HCT116 (cell line): ENCODE measurements around the gene RPL18A. TPM values are rescaled to one million over a fixed set of nuclear protein-coding genes. Genes with fewer than 3 reads are reported as not detected.

Source experiments
- ATAC-seq: fragments of 200-7000 bp; cut with Tn5 transposase; 2 replicates; pipeline ENCODE4 v1.9.1; 2020; ENCODE audit warnings: mild to moderate bottlenecking, moderate library complexity
- BruUV-seq: library from RNA; stranded (reverse); fragments of 400-500 nt; replicated peaks from 2 replicates; lab custom pipeline; 2021; lab: Mats Ljungman, UMichigan
- CTCF ChIA-PET: fragments of 300-600 bp; sonication (Branson Sonifier 250); formaldehyde crosslinking; loops from one replicate; lab custom pipeline; 2021; ENCODE audit warnings: antibody characterized with exemption; lab: Charles Lee
- POLR2A ChIA-PET: fragments of 300-600, 350-600 bp; sonication (Branson Sonifier 250); formaldehyde crosslinking; loops from one replicate; lab custom pipeline; 2021; ENCODE audit warnings: antibody characterized with exemption; lab: Charles Lee
- RAD21 ChIA-PET, 2 experiments: fragments of 300-600 bp; sonication (Branson Sonifier 250); formaldehyde crosslinking; loops; one replicate each; lab custom pipeline; 2023; ENCODE audit warnings: low total read pairs in 2 of 2; ENCODE audit not compliant: uncharacterized antibody in 2 of 2, unreplicated experiment in 2 of 2, low non-redundant PET in 1 of 2; lab: Charles Lee
- DNase-seq: peaks from one replicate; pipeline ENCODE4 v3.0.0-alpha.2; 2010; ENCODE audit warnings: low read depth, low spot score
- H2AFZ ChIP-seq: fragments of 200-600 bp; shearing (Covaris generic), sonication (generic); 2 replicates; pipeline ENCODE4 v1.6.1; 2017; ENCODE audit warnings: low read depth, mixed run types, mixed read lengths, antibody characterized with exemption, low read length; ENCODE audit not compliant: poor library complexity, severe bottlenecking
- H3K27ac ChIP-seq: 2 replicates; pipeline ENCODE4 v1.5.1; 2012; ENCODE audit warnings: low read depth, low read length
- H3K27me3 ChIP-seq: fragments of 200-600 bp; sonication (generic); 2 replicates; pipeline ENCODE4 v1.6.1; 2016; ENCODE audit warnings: mixed run types, low read length, mixed read lengths; ENCODE audit not compliant: insufficient read depth
- H3K36me3 ChIP-seq, 2 experiments: fragments of 200-500 bp in 1 of 2; fragments of 200-600 bp in 1 of 2; sonication (Bioruptor generic) in 1 of 2; sonication (generic) in 1 of 2; 2 replicates each; pipeline versions ENCODE4 v1.5.1 to v1.6.1; 2014 to 2016; ENCODE audit warnings: low read length in 2 of 2, inconsistent platforms in 1 of 2, mixed read lengths in 1 of 2, mixed run types in 1 of 2; ENCODE audit not compliant: insufficient read depth in 2 of 2, control insufficient read depth in 1 of 2
- H3K4me1 ChIP-seq, 2 experiments: fragments of 200-600 bp in 1 of 2; sonication (generic) in 1 of 2; 2 replicates each; pipeline versions ENCODE4 v1.5.1 to v1.6.1; 2012 to 2017; ENCODE audit warnings: low read length in 2 of 2, inconsistent platforms in 1 of 2, mild to moderate bottlenecking in 1 of 2, mixed read lengths in 1 of 2, mixed run types in 1 of 2, moderate library complexity in 1 of 2; ENCODE audit not compliant: insufficient read depth in 2 of 2, control insufficient read depth in 1 of 2
- H3K4me2 ChIP-seq: fragments of 200-600 bp; sonication (generic); 2 replicates; pipeline ENCODE4 v1.6.1; 2017; ENCODE audit warnings: mixed run types, low read length, mixed read lengths
- H3K4me3 ChIP-seq, 2 experiments: fragments of 200-600 bp in 1 of 2; sonication (generic) in 1 of 2; replicated peaks in 1 of 2; 2 replicates each; pipeline ENCODE4 v1.5.1; 2011 to 2016; ENCODE audit warnings: low read length in 2 of 2, control low read depth in 1 of 2, low read depth in 1 of 2, mild to moderate bottlenecking in 1 of 2, mixed read lengths in 1 of 2, mixed run types in 1 of 2
- H3K79me2 ChIP-seq: fragments of 200-600 bp; sonication (generic); 2 replicates; pipeline ENCODE4 v1.6.1; 2017; ENCODE audit warnings: mild to moderate bottlenecking, mixed run types, low read length, moderate library complexity, mixed read lengths; ENCODE audit not compliant: insufficient read depth
- H3K9ac ChIP-seq: fragments of 200-600 bp; sonication (generic); 2 replicates; pipeline ENCODE4 v1.6.1; 2016; ENCODE audit warnings: low read length, mixed read lengths
- H3K9me2 ChIP-seq: fragments of 200-600 bp; sonication (generic), shearing (Covaris generic); 2 replicates; pipeline ENCODE4 v1.6.1; 2017; ENCODE audit warnings: mixed run types, mild to moderate bottlenecking, moderate library complexity; ENCODE audit not compliant: insufficient read depth
- H3K9me3 ChIP-seq, 2 experiments: fragments of 200-500 bp in 1 of 2; fragments of 200-600 bp in 1 of 2; sonication (Bioruptor generic) in 1 of 2; sonication (generic) in 1 of 2; 2 replicates each; pipeline ENCODE4 v1.6.1; 2014 to 2017; ENCODE audit warnings: low read length in 2 of 2, mixed read lengths in 2 of 2, inconsistent platforms in 1 of 2, low read depth in 1 of 2, mild to moderate bottlenecking in 1 of 2, mixed run types in 1 of 2, moderate library complexity in 1 of 2; ENCODE audit not compliant: control insufficient read depth in 1 of 2, insufficient read depth in 1 of 2
- H4K20me1 ChIP-seq: fragments of 200-600 bp; sonication (generic), shearing (Covaris generic); 2 replicates; pipeline ENCODE4 v1.6.1; 2017; ENCODE audit warnings: mixed run types, mild to moderate bottlenecking, moderate library complexity; ENCODE audit not compliant: insufficient read depth
- CEBPB ChIP-seq: IDR thresholded peaks from 2 replicates; pipeline ENCODE4 v1.6.1; 2012; ENCODE audit warnings: low read depth
- CTCF ChIP-seq, 3 experiments: fragments of 200-600 bp in 1 of 3; sonication (generic) in 1 of 3; IDR thresholded peaks in 2 of 3; conservative IDR thresholded peaks in 1 of 3; 2 replicates each; pipeline ENCODE4 v1.5.1; 2012 to 2017; ENCODE audit warnings: low read depth in 2 of 3, low read length in 2 of 3, antibody characterized with exemption in 1 of 3, borderline replicate concordance in 1 of 3, control low read depth in 1 of 3, mild to moderate bottlenecking in 1 of 3, mixed read lengths in 1 of 3, mixed run types in 1 of 3, moderate library complexity in 1 of 3; ENCODE audit not compliant: insufficient read depth in 1 of 3
- EZH2phosphoT487 ChIP-seq: fragments of 200-600 bp; IDR thresholded peaks from 2 replicates; pipeline ENCODE4 v1.6.1; 2018; ENCODE audit warnings: antibody characterized with exemption, borderline replicate concordance
- MAX ChIP-seq: IDR thresholded peaks from 2 replicates; pipeline ENCODE4 v1.6.1; 2012
- POLR2AphosphoS5 ChIP-seq: IDR thresholded peaks from 2 replicates; pipeline ENCODE4 v1.6.1; 2011; ENCODE audit warnings: mild to moderate bottlenecking, low read depth, low read length, moderate library complexity
- REST ChIP-seq: IDR thresholded peaks from 2 replicates; pipeline ENCODE4 v1.6.1; 2012; ENCODE audit warnings: low read depth
- ZBTB33 ChIP-seq: IDR thresholded peaks from 2 replicates; pipeline ENCODE4 v1.6.1; 2011; ENCODE audit warnings: mild to moderate bottlenecking, low read length, moderate library complexity; ENCODE audit not compliant: insufficient replicate concordance; ENCODE audit errors: extremely low read depth
- intact Hi-C: fragments of 100-400 bp; cut with micrococcal nuclease; formaldehyde crosslinking; loops from 2 replicates; pipeline ENCODE4 v1.10.0; 2022
- total RNA-seq: library from RNA; stranded (reverse); gene quantifications from one replicate; pipeline ENCODE4 v1.2.1, GENCODE V29; 2021; ENCODE audit not compliant: unreplicated experiment

RPL18A gene
- total RNA-seq, 1 experiment from 2014 or later: 3,525 TPM

- no peak overlapping the region for H3K4me3 ChIP-seq
- RAD21 ChIA-PET: no interaction called here
- no peak for ATAC-seq
- no peaks in the 10 kb centered on the region for H3K9me3 ChIP-seq
- peaks cover 12 to 33% of the 10 kb centered on the region in 2 experiments for H3K4me1 ChIP-seq
- no peaks in the 10 kb centered on the region for H4K20me1 ChIP-seq
- no peak for TF ChIP-seq EZH2phosphoT487
- TF ChIP-seq CEBPB: no peak
- TF ChIP-seq CTCF (IDR thresholded peaks at IDR 0.05 in 2 of 3, conservative IDR thresholded peaks at IDR 0.05 in 1 of 3; ENCODE audit: borderline replicate concordance in 1 of 3, insufficient read depth in 1 of 3, low read depth in 2 of 3, low read length in 2 of 3): peak in 2 of 3 experiments; percentile 26 to 35; a peak in 3 of 6 replicates
- no peaks in the 10 kb centered on the region for H3K9me2 ChIP-seq
- no peak overlapping the region for H3K4me2 ChIP-seq
- H3K9ac ChIP-seq: no peak overlapping the region
- CTCF ChIA-PET: no interaction called here
- H3K27ac ChIP-seq: no peak overlapping the region
- POLR2A ChIA-PET: no interaction called here
- DNase-seq: no peak
- intact Hi-C loops: no loop called here
- BruUV-seq: no TSS peak
- H3K79me2 ChIP-seq: no peaks in the 10 kb centered on the region
- no peaks in the 10 kb centered on the region for H3K36me3 ChIP-seq
- H3K27me3 ChIP-seq: no peaks in the 10 kb centered on the region
- no peak overlapping the region for H2AFZ ChIP-seq
These were observed 25.1 kb upstream of the RPL18A start for GRCh38 chr19:17834350-17835181.

GRCh38 chr19:17835182-17836006 lies 24.3 kb upstream of the RPL18A start:
- no peaks in the 10 kb centered on the region for H3K36me3 ChIP-seq
- ChIA-PET CTCF (no interaction called here), POLR2A (no interaction called here), RAD21 (no interaction called here)
- no TSS peak for BruUV-seq
- intact Hi-C loops: no loop called here
- no peak overlapping the region for H3K4me2 ChIP-seq
- no peak overlapping the region for H3K27ac ChIP-seq
- H2AFZ ChIP-seq: no peak overlapping the region
- H3K4me1 ChIP-seq: peaks cover 8 to 25% of the 10 kb centered on the region in 2 experiments
- no peak overlapping the region for H3K4me3 ChIP-seq
- H3K9me2 ChIP-seq: no peaks in the 10 kb centered on the region
- ATAC-seq (no peak), DNase-seq (no peak)
- H3K27me3 ChIP-seq: no peaks in the 10 kb centered on the region
- no peaks in the 10 kb centered on the region for H4K20me1 ChIP-seq
- no peaks in the 10 kb centered on the region for H3K79me2 ChIP-seq
- H3K9me3 ChIP-seq: no peaks in the 10 kb centered on the region
- H3K9ac ChIP-seq: no peak overlapping the region
- TF ChIP-seq ZBTB33 (no peak), MAX (no peak), REST (no peak), POLR2AphosphoS5 (no peak)
